GM23338 (cell line): ENCODE results near the gene RCVRN. TPM values are rescaled to one million over a fixed set of nuclear protein-coding genes. Genes with fewer than 3 reads are reported as not detected.

ENCODE experiments used
- ATAC-seq: fragments of 200-7000 bp; cut with Tn5 transposase; 3 replicates; pipeline ENCODE4 v1.9.1; 2020
- DNase-seq: peaks from one replicate; pipeline ENCODE4 v3.0.0-alpha.2; 2015; ENCODE audit warnings: low spot score
- H2AFZ ChIP-seq: fragments of 200-600 bp; sonication (generic); 2 replicates; pipeline ENCODE4 v1.8.0; 2016; ENCODE audit warnings: antibody characterized with exemption, mild to moderate bottlenecking, moderate library complexity
- H3F3A ChIP-seq: fragments of 200-600 bp; sonication (generic); replicated peaks from 2 replicates; pipeline ENCODE4 v1.8.0; 2017; ENCODE audit warnings: antibody characterized with exemption, mixed run types, low read depth
- H3K27ac ChIP-seq: fragments of 200-600 bp; sonication (generic); 2 replicates; pipeline ENCODE4 v1.6.1; 2016; ENCODE audit warnings: low read depth
- H3K27me3 ChIP-seq: fragments of 200-600 bp; sonication (generic); 2 replicates; pipeline ENCODE4 v1.8.0; 2016; ENCODE audit warnings: mild to moderate bottlenecking, mixed run types, moderate library complexity; ENCODE audit not compliant: insufficient read depth
- H3K36me3 ChIP-seq: fragments of 200-600 bp; sonication (generic); 2 replicates; pipeline ENCODE4 v1.8.0; 2016; ENCODE audit warnings: mild to moderate bottlenecking; ENCODE audit not compliant: insufficient read depth
- H3K4me1 ChIP-seq: fragments of 200-600 bp; sonication (generic); 2 replicates; pipeline ENCODE4 v1.8.0; 2016; ENCODE audit warnings: mild to moderate bottlenecking, moderate library complexity; ENCODE audit not compliant: insufficient read depth
- H3K4me2 ChIP-seq: fragments of 200-600 bp; sonication (generic); 2 replicates; pipeline ENCODE4 v1.7.1; 2017; ENCODE audit warnings: mixed run types
- H3K4me3 ChIP-seq: fragments of 200-600 bp; sonication (generic); 2 replicates; pipeline ENCODE4 v1.6.1; 2016; ENCODE audit warnings: mixed run types
- H3K79me2 ChIP-seq: fragments of 200-600 bp; sonication (generic); replicated peaks from 2 replicates; pipeline ENCODE4 v1.8.0; 2017; ENCODE audit warnings: mild to moderate bottlenecking; ENCODE audit not compliant: insufficient read depth
- H3K9me2 ChIP-seq: fragments of 200-600 bp; sonication (generic); 2 replicates; pipeline ENCODE4 v1.8.0; 2017; ENCODE audit not compliant: insufficient read depth
- H4K20me1 ChIP-seq: fragments of 200-600 bp; sonication (generic); replicated peaks from 2 replicates; pipeline ENCODE4 v1.8.0; 2017; ENCODE audit warnings: mild to moderate bottlenecking; ENCODE audit not compliant: insufficient read depth
- H3K27ac Mint-ChIP-seq: 2 replicates; pipeline ENCODE4 v1.8.0; 2020; ENCODE audit warnings: inconsistent platforms, mild to moderate bottlenecking, moderate library complexity, mixed read lengths
- H3K27me3 Mint-ChIP-seq: 3 replicates; pipeline ENCODE4 v1.8.0; 2022; ENCODE audit warnings: low read depth, mild to moderate bottlenecking, moderate library complexity, mixed read lengths, inconsistent platforms; ENCODE audit not compliant: insufficient read depth, poor library complexity
- H3K36me3 Mint-ChIP-seq: 3 replicates; pipeline ENCODE4 v1.8.0; 2021; ENCODE audit warnings: low read depth, mild to moderate bottlenecking, inconsistent platforms, moderate library complexity, mixed read lengths
- H3K4me1 Mint-ChIP-seq: 3 replicates; pipeline ENCODE4 v1.8.0; 2020; ENCODE audit warnings: mild to moderate bottlenecking, inconsistent platforms, mixed read lengths
- H3K4me3 Mint-ChIP-seq: 3 replicates; pipeline ENCODE4 v1.8.0; 2021; ENCODE audit warnings: moderate library complexity, mild to moderate bottlenecking, inconsistent platforms, mixed read lengths
- H3K9me3 Mint-ChIP-seq: 3 replicates; pipeline ENCODE4 v1.8.0; 2020; ENCODE audit warnings: moderate library complexity, mild to moderate bottlenecking, inconsistent platforms, mixed read lengths
- CREB1 ChIP-seq: fragments of 250-450 bp; sonication (Bioruptor Pico); IDR thresholded peaks from 2 replicates; pipeline ENCODE4 v1.5.0; 2020; ENCODE audit warnings: low read depth, mild to moderate bottlenecking, moderate library complexity
- CTCF ChIP-seq, 2 experiments: fragments of 200-600 bp in 1 of 2; sonication (generic) in 1 of 2; conservative IDR thresholded peaks; 2 replicates each; pipeline versions ENCODE4 v1.5.1 to v1.6.1; 2016 to 2017; ENCODE audit warnings: antibody characterized with exemption in 2 of 2, low read depth in 2 of 2, mild to moderate bottlenecking in 2 of 2, moderate library complexity in 1 of 2
- ETS1 ChIP-seq: IDR thresholded peaks from 2 replicates; pipeline ENCODE4 v1.6.1; 2016; ENCODE audit warnings: antibody characterized with exemption
- EZH2 ChIP-seq: fragments of 200-600 bp; sonication (generic); IDR thresholded peaks from one replicate; pipeline ENCODE4 v1.8.0; 2017; ENCODE audit warnings: antibody characterized with exemption, mild to moderate bottlenecking, low read depth; ENCODE audit not compliant: unreplicated experiment
- EZH2phosphoT487 ChIP-seq: fragments of 200-600 bp; sonication (generic); IDR thresholded peaks from one replicate; pipeline ENCODE4 v1.8.1; 2018; ENCODE audit warnings: antibody characterized with exemption; ENCODE audit not compliant: unreplicated experiment
- JUNB ChIP-seq: IDR thresholded peaks from one replicate; pipeline ENCODE4 v1.6.1; 2016; ENCODE audit warnings: antibody characterized with exemption; ENCODE audit not compliant: unreplicated experiment
- NANOG ChIP-seq: IDR thresholded peaks from 2 replicates; pipeline ENCODE4 v1.6.1; 2016; ENCODE audit warnings: antibody characterized with exemption, borderline replicate concordance
- POLR2AphosphoS5 ChIP-seq: IDR thresholded peaks from 2 replicates; pipeline ENCODE4 v1.6.1; 2016; ENCODE audit warnings: antibody characterized with exemption, low read depth
- REST ChIP-seq: IDR thresholded peaks from one replicate; pipeline ENCODE4 v1.6.1; 2018; ENCODE audit warnings: antibody characterized with exemption; ENCODE audit not compliant: unreplicated experiment
- STAT1 ChIP-seq: IDR thresholded peaks from one replicate; pipeline ENCODE4 v1.6.1; 2016; ENCODE audit warnings: antibody characterized with exemption; ENCODE audit not compliant: unreplicated experiment
- ZNF114 ChIP-seq: fragments of 250-450 bp; sonication (Bioruptor Pico); IDR thresholded peaks from 2 replicates; pipeline ENCODE4 v1.5.0; 2020; ENCODE audit warnings: mild to moderate bottlenecking, moderate library complexity
- ZNF331 ChIP-seq: fragments of 250-450 bp; sonication (Bioruptor Pico); IDR thresholded peaks from 2 replicates; pipeline ENCODE4 v1.5.0; 2020; ENCODE audit warnings: low read depth, mild to moderate bottlenecking, moderate library complexity
- ZNF462 ChIP-seq: fragments of 250-450 bp; sonication (Bioruptor Pico); IDR thresholded peaks from 2 replicates; pipeline ENCODE4 v1.5.0; 2020; ENCODE audit warnings: mild to moderate bottlenecking, moderate library complexity
- polyA plus RNA-seq: library from polyadenylated mRNA; unstranded; fragments of >200 nt; fragmentation: Nextera tagmentation; extraction: Ambion mirVana; gene quantifications from 2 replicates; pipeline ENCODE4 v1.2.1, GENCODE V29; 2016
- total RNA-seq: library from RNA; depleted of rRNA; stranded (reverse); fragments of >200 nt; shearing (Covaris generic); gene quantifications from 2 replicates; pipeline ENCODE4 v1.2.3, GENCODE V29; 2014

RCVRN gene
- total and polyA plus RNA-seq, 2 experiments from 2014 or later: not detected

- H3K27me3 Mint-ChIP-seq: no peaks in the 10 kb centered on the region
- no peak overlapping the region for H3K4me3 Mint-ChIP-seq
- no peaks in the 10 kb centered on the region for H3K4me1 Mint-ChIP-seq
- no peaks in the 10 kb centered on the region for H3K4me1 ChIP-seq
- H3K4me3 ChIP-seq: no peak overlapping the region
- H3K36me3 ChIP-seq: no peaks in the 10 kb centered on the region
- DNase-seq (no peak), ATAC-seq (no peak)
- no peaks in the 10 kb centered on the region; the same call in 2 of the 3 replicates for H3K36me3 Mint-ChIP-seq
- H3K27ac ChIP-seq: no peak overlapping the region
- no peaks in the 10 kb centered on the region for H3K79me2 ChIP-seq
- H3K9me2 ChIP-seq: peaks cover 7% of the 10 kb centered on the region; the same call in 1 of the 2 replicates
- no peaks in the 10 kb centered on the region for H3K27me3 ChIP-seq
- no peaks in the 10 kb centered on the region for H4K20me1 ChIP-seq
- H3K9me3 Mint-ChIP-seq: peaks cover 7% of the 10 kb centered on the region; the same call in 2 of the 3 replicates
- H3K4me2 ChIP-seq: no peak overlapping the region
- TF ChIP-seq CREB1 (CRISPR knock-in tag) (no peak), ZNF462 (CRISPR knock-in tag) (no peak), NANOG (no peak), JUNB (no peak), ZNF331 (CRISPR knock-in tag) (no peak), STAT1 (no peak), ETS1 (no peak), ZNF114 (CRISPR knock-in tag) (no peak), REST (no peak), CTCF (conservative IDR thresholded peaks at IDR 0.05; ENCODE audit: low read depth in 2 of 2) (no peak), EZH2phosphoT487 (no peak), POLR2AphosphoS5 (no peak), EZH2 (no peak)
- no peaks in the 10 kb centered on the region for H3F3A ChIP-seq
- no peak overlapping the region for H2AFZ ChIP-seq
- no peak overlapping the region for H3K27ac Mint-ChIP-seq
These were observed 36.5 kb downstream of the RCVRN start for GRCh38 chr17:9868552-9868951.
